Hypothalamus (tissue), 51 donors: ENCODE data around the gene CCT8L2.
"Not testable (repeated sequence)": the region's sequence is repeated elsewhere in the genome, so short reads cannot be mapped to it uniquely, and the experiment has no call there.

Source experiments
- DNase-seq, 51 donors: peaks; one replicate each; lab custom pipeline; 2025; lab: John Stamatoyannopoulos, UW

Gene CCT8L2

GRCh38 chr22:16592710-16593109, at the start of gene CCT8L2:
CCT8L2 (minus strand) TSS chr22:16592810; CDS start chr22:16592550, 260 bp downstream.
- DNase-seq: not testable (repeated sequence)

DNA sequence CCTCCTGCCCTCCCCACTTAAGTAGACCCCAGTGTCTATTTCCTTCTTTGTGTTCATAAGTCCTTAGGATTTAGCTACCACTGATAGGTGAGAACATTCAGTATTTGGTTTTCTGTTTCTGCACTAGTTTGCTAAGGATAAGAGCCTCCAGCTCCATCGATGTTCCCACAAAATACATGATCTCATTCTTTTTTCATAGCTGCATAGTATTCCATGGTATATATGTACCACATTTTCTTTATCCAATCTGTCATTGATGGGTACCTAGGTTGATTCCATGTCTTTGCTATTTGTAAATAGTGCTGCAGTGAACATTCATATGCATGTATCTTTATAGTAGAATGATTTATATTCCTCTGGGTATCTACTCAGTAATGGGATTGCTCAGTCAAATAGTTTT, 42.8 kb upstream of the CCT8L2 start:
- DNase-seq: not testable (repeated sequence)

- DNase-seq: not testable (repeated sequence)
These were observed 41.5 kb upstream of the CCT8L2 start for GRCh38 chr22:16634092-16634491.

DNA sequence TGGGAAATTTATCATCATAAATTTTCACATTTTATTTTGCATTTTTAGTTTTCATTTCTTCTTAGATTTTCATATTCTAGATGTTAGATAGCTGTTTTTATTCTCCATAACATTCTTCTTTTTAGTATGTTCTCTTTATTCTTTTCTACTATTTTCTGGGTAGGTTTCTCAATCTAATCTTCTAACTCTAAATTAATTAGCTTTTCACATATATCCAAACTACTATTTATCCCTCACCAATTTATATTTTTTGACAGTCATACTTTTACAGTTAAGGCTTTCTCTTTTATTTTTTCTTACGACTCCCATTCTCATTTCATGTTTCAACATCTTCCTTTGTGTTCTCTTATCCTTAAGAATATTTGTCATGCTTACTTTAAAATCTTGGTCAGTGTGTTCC, 35.9 kb upstream of the CCT8L2 start:
- DNase-seq: not testable (repeated sequence)

- not testable (repeated sequence) for DNase-seq
These were observed 32.4 kb upstream of the CCT8L2 start for GRCh38 chr22:16625018-16625417.

DNA sequence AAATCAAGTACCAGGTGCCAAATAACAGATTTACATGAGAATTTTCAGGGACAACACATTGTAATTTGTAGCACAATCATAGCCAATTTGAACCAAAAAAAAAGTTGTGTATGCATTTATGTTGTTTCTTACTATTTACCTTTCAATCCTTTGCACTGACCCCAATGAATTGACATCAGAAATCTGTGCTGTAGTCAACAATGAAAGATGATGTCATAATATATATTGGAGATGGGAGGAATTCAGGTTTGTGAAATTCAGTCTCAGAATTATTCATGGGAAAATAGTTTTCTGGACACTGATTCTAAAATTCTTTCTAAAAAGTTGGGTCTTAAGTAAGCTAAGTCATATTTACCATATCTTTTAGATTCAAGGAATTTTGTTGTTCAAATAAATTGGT, 31.0 kb upstream of the CCT8L2 start:
- DNase-seq: not testable (repeated sequence)

GRCh38 chr22:16617516-16617915, 24.9 kb upstream of the CCT8L2 start:
- DNase-seq: not testable (repeated sequence)

- DNase-seq: not testable (repeated sequence)
These were observed 23.9 kb upstream of the CCT8L2 start for GRCh38 chr22:16616390-16616938.

DNA sequence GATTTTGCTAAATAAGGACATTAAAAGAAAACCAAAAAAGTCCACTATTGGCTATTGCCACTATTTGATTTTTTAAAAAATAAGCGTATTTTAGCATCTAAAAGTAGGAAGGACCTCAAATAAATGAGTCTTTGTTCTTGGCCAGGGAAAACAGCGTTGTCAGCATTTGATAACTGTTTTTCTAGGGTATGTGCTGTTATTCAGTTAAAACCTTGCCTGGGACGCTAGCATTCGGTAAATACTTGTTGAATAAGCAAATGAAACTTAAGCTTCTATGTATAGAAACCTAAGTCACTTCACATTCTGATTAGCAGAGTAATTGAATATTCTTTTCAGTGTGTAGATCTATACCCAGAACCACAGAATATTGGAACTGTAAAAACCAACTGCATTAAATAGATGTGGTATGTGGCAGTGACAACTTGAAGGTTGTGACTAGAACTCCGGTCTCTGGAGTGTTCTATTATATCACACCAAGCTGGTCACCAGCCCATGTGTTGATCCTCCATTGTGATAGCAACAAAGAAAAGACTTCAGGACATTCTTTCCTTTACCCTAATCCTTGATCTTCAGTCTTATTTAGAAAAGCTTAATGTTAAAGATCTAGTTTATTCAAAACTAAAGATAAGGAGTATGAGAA, 23.1 kb upstream of the CCT8L2 start:
- DNase-seq: not testable (repeated sequence)

- peak in 1 of 51 donors; percentile 9 for DNase-seq
These were observed 17.1 kb upstream of the CCT8L2 start for GRCh38 chr22:16609548-16610261.

GRCh38 chr22:16608931-16609330, 16.3 kb upstream of the CCT8L2 start:
- no peak for DNase-seq

DNA sequence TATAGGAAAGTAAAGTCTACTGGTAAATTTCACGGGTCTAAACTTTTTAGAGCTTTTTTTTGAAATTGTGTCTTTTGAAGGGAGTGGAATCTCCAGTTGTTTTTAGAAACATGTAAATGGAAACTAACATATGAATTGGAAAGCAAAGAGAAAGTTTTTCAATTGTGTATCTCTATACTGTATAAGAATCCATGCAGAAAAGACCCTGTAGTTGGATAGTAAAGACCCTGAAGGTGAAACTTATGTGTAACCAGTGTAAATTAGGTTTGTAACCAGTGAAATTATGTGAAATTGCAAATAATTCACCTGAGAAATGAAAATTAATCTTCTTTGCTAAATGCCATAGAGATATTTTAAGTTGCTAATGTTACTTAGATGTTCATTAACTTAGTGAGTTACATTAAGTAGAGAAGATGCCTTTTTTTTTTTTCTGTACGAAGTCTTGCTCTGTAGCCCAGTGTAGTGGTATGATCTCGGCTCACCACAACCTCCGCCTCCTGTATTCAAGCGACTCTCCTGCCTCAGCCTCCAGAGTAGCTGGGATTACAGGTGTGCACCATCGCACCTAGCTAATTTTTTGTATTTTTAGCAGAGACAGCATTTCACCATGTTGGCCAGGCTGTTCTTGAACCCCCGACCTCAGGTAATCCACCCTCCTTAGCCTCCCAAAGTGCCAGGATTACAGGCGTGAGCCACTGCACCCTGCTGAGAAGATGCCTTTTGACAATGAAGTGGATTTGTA, 11.8 kb upstream of the CCT8L2 start:
- not testable (repeated sequence) for DNase-seq

DNA sequence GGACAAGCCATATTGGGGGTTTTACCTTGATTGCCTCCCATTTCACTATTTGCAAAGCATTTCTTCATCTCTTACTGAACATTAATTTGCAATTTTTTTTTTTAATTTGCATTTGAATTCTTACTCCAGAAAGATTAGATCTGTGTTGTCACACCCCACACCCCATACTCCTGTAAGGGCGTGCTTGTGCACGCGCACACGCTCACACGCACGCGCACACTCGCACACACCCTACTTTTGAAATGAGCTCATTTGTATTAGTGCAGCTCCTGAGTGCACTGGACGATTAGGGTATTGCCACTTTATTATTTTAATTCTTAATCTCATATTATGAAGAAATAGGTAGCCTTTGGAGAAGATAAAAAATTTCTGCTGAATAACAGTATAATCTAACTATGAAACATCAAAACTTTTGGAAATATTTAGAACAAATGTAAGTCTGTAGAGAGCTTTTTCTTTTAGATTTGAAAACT, 11.2 kb upstream of the CCT8L2 start:
- not testable (repeated sequence) for DNase-seq

- DNase-seq: no peak
These were observed 10.8 kb upstream of the CCT8L2 start for GRCh38 chr22:16603448-16603768.

DNA sequence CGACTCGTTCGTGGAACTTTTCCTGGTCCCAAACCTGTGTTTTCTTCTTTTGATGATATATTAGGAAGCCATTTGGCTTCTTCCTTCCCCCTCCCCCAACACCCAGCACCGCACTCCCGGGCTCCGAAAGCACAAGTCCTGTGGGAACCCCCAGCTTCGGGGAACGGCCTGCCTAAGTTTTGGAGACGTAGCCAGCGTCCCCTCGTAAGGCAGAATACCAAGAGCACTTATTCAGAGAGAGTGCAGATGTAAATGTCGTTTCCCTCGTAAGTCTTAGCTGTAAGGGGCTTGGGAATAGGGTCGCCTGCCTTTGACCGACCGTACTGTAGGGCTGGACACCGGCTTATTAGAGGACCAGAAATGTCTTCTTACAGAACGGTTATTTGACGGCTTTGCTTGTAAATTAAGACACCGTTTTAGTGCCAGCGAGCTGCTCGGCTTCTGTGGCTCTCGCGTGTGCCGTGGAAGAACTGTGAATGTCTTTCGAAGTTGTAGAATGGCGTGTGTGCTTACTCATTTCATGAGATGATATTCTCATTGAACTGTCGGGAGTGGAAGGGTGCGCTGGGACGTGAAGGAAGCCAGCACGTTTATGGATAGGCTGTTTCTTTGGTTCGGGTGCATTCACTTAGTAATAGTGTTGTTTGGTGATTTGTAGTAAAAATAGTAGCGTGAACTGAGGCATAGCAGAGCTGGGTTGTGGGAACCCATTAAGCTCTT, 10.3 kb upstream of the CCT8L2 start:
- peak in 2 of 51 donors; percentile 5 to 8 for DNase-seq

DNA sequence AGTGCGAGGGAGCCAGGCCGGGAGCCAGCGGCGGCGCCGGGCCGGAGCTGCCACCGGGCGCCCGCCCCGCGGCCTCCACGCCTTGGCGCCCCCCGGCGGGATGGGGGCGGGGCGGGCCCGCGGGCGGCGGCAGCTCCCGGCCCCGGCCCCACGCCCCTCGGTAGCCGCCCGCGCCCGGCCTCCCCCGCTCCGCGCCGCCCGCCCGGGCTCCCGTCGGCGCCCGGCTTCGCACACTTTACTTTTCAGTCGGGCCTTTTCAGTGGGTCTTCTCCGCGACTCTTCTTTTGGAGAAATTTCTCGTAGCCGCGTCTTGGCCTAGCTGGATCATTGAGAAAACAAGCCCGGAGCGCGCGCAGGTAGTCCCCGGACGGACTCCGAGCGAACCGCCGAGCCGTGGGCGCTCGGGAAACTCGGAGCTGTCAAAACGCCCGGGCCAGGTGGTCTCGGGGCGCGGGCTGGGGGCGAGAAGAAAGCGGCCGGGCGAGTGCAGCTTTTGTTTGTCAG, 9.7 kb upstream of the CCT8L2 start:
- peak in 2 of 51 donors; percentile 21 to 23 for DNase-seq

- DNase-seq: peak in 16 of 51 donors; percentile 7 to 50 (median 26)
These were observed 9.0 kb upstream of the CCT8L2 start for GRCh38 chr22:16601437-16602223.

- peak in 48 of 51 donors; percentile 9 to 86 (median 68) for DNase-seq
These were observed 8.2 kb upstream of the CCT8L2 start for GRCh38 chr22:16600644-16601436.
